Fibroblast of upper back skin (primary cell): ENCODE results near the gene PGLYRP3.

ENCODE experiments used
- DNase-seq: peaks from one replicate; pipeline ENCODE4 v3.0.0-alpha.2; 2013

Gene PGLYRP3

DNA sequence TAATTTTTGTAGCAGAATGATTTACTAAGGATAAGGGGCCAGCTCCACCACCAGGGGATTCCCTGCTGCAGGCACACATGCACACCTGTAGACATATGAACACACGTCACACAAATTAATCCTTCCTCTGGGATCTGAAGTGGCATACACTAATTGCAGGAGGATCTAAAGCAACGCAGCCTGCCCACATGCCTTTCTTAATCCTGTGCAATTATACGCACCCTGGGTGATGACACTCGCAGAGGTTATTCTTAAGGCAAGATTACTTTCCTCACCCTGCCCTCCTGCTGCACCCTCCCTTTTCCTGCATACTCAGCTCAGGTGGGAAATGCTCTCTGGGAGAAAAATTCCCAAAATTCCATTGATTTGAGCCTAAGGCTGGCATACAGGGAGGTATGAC is 60.8 kb downstream of the PGLYRP3 start:
- DNase-seq, result no peak

- DNase-seq, result no peak
These were observed 61.2 kb downstream of the PGLYRP3 start for GRCh38 chr1:153251562-153251961.

DNA sequence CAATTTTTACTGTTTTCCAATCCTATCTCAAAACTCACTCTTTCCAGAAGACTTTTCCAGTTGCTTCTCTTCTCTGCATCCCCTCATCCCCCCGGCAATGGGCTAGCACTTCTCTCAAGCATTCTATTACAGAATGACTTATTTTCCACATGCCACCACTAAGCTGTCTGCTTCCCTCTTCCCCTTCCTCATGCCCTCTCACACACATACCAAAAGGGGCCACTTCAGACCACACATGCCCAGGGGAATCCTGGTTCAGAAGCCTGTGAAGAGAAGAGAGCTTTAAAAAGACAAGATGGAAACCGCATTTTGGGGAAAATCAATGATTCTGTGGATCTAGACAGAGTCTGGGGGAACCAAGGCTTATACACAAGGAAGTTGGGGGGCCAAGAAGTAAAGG is 61.7 kb downstream of the PGLYRP3 start:
- DNase-seq, result no peak

GRCh38 chr1:153250166-153250565 is 62.6 kb downstream of the PGLYRP3 start:
- no peak for DNase-seq

GRCh38 chr1:153248176-153248879 is 64.4 kb downstream of the PGLYRP3 start:
- DNase-seq, result no peak
